B cell (primary cell): Measurements from ENCODE around the gene PIF1.

Experiments used
- CTCF ChIP-seq: fragments of 200-600 bp; IDR thresholded peaks from one replicate; pipeline ENCODE4 v1.8.0; 2022; ENCODE audit warnings: antibody characterized with exemption, mild to moderate bottlenecking
- EZH2 ChIP-seq: IDR thresholded peaks from 2 replicates; pipeline ENCODE4 v1.6.1; 2012; ENCODE audit warnings: borderline replicate concordance, low read depth, mild to moderate bottlenecking, moderate library complexity, low read length; ENCODE audit not compliant: insufficient read depth, poor library complexity, severe bottlenecking

GRCh38 chr15:64857421-64857820 is 32.0 kb upstream of the PIF1 start:
- TF ChIP-seq CTCF, result no peak
- no peak for TF ChIP-seq EZH2
